GM18517 (cell line): Measurements from ENCODE around the gene WIPI1.
"Not testable (repeated sequence)": the region's sequence is repeated elsewhere in the genome, so short reads cannot be mapped to it uniquely, and the experiment has no call there.

ENCODE experiments used
- ATAC-seq: cut with Tn5 transposase; IDR thresholded peaks from one replicate; pipeline ENCODE4 v1.9.1; 2021; ENCODE audit warnings: mild to moderate bottlenecking, moderate library complexity; ENCODE audit not compliant: unreplicated experiment

Gene WIPI1

GRCh38 chr17:68457168-68457538 is at the start of gene WIPI1:
WIPI1 (minus strand) TSS chr17:68457496; CDS start chr17:68457421, 75 bp downstream.
- ATAC-seq = peak; percentile 16

DNA sequence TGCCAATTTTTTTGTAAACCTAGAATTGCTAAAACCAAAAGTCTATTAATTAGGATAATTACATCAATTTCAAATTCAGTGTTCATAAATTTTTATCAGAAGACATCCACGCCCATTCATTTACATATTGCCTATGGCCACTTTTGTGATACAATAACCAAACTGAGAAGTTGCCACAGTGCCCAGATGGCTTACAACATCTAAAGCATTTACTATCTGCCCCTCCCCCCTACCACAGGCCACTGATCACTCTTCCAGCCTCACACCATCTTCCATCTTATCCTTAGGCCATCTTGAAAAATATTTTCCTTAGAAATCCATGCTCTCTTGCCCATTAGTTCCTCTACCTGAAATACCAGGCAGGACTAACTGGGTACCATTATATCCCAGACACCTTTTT is 48.7 kb upstream of the WIPI1 start:
- ATAC-seq = no peak

GRCh38 chr17:68501074-68501473 is 43.8 kb upstream of the WIPI1 start:
- ATAC-seq = no peak

DNA sequence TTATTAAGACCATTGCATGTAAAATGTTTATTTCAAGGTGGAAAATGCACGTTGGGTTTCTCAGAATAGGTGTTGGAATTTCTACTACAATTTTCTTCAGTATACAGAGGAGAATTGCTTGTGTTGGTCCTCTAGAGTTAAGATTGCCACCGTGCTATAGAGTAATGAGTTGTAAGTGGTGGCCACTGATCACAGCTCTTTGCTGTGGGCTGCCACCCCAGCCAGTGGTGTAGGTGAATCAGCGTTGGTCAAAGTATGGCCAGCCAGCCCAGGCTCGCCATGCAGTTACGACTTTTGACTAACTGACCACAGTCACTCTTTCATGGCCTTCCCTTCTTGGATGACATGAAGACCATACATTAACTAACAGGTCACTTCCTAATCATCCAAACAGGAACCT is 42.3 kb upstream of the WIPI1 start:
- no peak for ATAC-seq

- peak; percentile 29 for ATAC-seq
Observed at GRCh38 chr17:68498479-68499326, 41.4 kb upstream of the WIPI1 start.

DNA sequence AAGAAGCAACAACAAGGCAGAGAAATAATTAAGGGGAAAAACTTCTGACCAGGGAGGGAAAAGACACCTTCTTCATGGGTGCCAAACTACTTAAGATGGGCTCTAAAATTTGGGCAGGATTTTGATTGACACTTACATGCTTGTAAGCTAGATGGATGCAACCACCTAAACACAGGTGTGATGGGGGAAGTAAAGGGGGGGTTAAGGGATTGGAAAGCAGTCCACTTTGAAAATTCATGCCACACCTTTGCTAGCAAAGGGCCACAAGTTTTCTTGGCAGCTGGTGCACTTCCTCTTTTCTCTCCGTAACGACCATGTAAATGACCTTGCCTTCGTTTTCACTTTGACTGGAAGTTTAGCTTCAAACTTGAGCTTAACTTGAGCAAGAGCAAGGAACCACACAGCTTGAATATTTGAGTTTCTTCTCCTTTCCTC is 40.6 kb upstream of the WIPI1 start:
- ATAC-seq = peak; percentile 95

GRCh38 chr17:68495081-68495480 is 37.8 kb upstream of the WIPI1 start:
- no peak for ATAC-seq

GRCh38 chr17:68492394-68493054 is 35.2 kb upstream of the WIPI1 start:
- ATAC-seq = not testable (repeated sequence)

GRCh38 chr17:68491381-68492231 is 34.3 kb upstream of the WIPI1 start:
- no peak for ATAC-seq

DNA sequence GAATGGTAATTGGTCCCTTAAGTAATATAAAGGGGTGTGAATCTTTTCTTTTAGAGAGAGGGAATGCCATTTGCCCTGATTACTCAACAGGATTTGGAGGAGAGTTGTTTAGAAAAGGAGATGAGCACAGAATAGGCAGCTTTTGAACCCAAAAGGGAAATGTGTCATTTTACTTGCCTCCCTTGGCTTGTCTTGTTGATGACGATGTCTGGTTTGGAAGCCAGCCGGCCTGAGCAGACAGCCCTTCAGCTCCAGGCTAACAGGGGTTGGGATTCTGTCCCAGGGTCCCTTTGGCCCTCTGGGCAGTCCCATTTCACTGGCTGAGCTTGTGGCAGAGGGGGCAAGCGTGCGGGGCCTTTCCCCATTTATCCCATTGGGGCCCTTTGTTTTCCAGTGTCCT is 32.6 kb upstream of the WIPI1 start:
- ATAC-seq = no peak

- no peak for ATAC-seq
Observed at GRCh38 chr17:68484458-68484857, 27.2 kb upstream of the WIPI1 start.

GRCh38 chr17:68482576-68483041 is 25.3 kb upstream of the WIPI1 start:
- ATAC-seq = no peak

- ATAC-seq = no peak
Observed at GRCh38 chr17:68480885-68481284, 23.6 kb upstream of the WIPI1 start.

DNA sequence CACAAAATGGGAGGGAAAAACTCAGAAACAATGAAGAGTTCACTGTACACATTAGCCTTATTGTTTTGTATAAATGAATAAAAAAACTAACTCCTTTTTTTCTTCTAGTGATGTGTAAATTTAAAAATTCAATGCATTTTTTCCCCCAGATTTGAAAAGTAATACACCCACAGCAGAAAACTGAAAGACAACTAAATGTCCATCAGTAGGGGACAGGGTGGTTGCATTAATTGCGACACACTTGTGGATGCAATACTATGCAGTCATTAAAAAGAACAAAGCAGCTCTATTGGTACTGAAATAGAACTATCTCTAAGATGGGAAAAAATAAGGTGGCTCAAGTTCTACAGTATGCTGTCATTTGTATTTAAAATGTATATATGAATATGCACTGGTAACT is 13.7 kb upstream of the WIPI1 start:
- ATAC-seq = no peak

- ATAC-seq = no peak
Observed at GRCh38 chr17:68468788-68469187, 11.5 kb upstream of the WIPI1 start.

DNA sequence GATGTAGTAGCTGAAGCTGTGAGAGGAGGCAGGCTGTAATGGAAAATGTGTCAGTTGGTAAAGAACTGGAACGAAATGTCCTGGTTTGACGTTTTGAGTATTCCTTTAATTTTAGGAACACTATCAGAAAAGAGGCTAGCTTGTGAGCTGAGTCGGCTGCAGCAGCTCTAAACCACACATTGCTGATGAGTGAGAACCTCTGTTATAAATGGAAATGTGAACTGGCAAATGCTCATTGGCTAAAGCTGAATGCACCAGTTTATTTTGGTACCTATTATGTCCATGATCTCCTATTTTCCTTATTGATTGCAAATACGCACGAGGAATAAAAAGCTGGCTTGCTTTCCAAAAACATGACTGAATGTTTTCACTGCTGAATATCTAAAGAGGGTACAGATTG is 11.0 kb upstream of the WIPI1 start:
- no peak for ATAC-seq

- ATAC-seq = no peak
Observed at GRCh38 chr17:68463211-68464019, 6.1 kb upstream of the WIPI1 start.

DNA sequence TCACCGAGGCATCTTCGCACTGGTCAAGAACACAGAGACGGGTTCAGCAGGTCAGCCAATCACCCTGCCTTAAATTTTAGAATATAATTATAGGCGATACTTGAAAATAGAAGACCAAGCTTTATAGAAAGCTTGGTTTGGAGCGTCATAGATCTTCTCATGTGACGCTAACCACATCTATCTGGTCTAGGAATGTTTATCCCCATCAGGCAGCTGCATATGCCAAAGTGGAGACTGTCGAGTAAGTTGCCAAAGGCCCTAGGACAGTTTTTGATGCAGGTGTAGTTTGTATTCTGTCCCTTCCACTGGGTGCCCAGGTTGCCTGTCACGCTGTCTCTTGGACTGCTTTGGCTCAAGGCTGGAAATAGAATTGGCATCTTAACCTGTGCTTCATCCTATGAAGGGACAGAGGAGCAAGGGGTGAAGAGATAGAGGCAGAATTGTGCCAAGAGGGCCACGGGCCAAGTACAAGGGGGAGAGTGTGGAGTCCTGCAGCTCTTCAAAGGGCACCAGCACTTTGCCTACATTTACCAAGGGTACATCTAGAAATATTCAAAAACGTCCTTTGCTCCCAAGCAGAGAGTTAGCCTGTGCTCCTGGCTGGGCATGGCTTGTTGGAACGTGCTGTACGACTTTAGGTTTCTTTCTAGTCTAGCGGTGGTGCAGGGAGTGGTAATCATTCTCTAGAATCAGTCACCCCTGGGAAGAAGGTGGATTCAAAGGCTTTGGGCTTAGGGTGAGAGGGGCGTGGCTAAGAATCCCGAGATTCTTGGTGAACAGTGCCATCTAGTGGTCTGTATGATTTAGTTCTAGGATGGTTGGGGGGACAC is 5.3 kb upstream of the WIPI1 start:
- ATAC-seq = peak; percentile 30

DNA sequence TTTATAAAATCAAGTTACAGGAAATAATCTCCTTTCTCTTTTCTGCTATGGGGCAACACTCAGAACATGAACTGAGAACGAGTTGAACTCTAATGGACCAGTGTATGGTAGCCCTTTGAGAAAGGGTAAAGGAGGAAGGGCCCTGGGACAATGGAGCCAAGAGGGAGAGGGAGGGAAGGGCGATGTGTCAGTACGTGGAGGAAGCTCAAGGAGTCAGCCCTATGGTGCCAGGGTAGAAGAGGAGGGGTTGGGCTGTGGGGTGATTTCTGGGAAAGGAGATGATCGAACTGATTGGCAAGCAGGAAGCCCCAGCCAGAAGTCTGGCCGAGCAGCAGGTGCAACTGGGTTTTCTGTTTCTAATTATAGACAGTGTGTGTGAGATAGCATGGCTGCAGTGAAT is 4.3 kb upstream of the WIPI1 start:
- no peak for ATAC-seq

DNA sequence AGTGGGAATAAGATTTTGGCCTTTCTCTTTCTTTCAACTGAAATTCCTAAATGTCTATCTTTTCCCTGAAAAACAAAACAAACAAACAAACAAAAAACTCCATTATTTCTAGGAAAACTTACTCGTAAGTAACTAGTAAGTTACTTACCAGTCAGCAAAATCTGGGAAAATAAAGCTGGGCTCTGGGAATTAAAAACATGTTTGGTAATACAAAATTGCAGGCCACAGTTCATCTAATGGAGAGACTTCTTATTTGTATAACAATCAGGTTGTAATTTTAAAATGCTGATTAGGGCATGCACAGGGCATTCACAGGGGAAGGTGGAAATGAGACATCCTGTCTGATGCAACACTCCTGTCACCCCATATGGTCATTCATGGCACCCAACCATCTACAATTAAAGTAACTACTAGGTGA is 3.8 kb upstream of the WIPI1 start:
- ATAC-seq = no peak
